ENCODE results near the gene CLK4. TPM values are rescaled to one million over a fixed set of nuclear protein-coding genes. Genes with fewer than 3 reads are reported as not detected.
A peak's percentile ranks its signal among the peaks of the same experiment; 100 is the strongest.

CLK4 gene
- total RNA-seq, 3 donors from 2014 or later (not counting 1 experiment from before 2014, with no cell fraction given): 71.2 to 81.8 (median 78.0) TPM

GRCh38 chr5:178595750-178596149 is 31.1 kb downstream of the CLK4 start:
- Histone ChIP-seq H3K27ac (ENCODE audit: low read length) (no peak overlapping the region), H3K36me3 (ENCODE audit: control insufficient read depth, insufficient read depth, low read length) (no peaks in the 10 kb centered on the region), H3K27me3 (ENCODE audit: control insufficient read depth, insufficient read depth, low read length) (peaks cover under 1% of the 10 kb centered on the region), H3K4me1 (ENCODE audit: control insufficient read depth, insufficient read depth, low read length) (peaks cover 3% of the 10 kb centered on the region), H3K9me3 (ENCODE audit: control insufficient read depth, insufficient read depth, low read length) (peaks cover 6% of the 10 kb centered on the region), H3K4me3 (ENCODE audit: low read length) (no peak overlapping the region)
- Mint-ChIP-seq H3K4me3 (no peak overlapping the region), H3K36me3 (peaks cover 18% of the 10 kb centered on the region), H3K4me1 (peaks cover 0 to 2% of the 10 kb centered on the region in 2 donors), H3K27ac (no peak overlapping the region), H3K27me3 (ENCODE audit: low read depth in 2 of 2) (peaks cover 0 to 13% of the 10 kb centered on the region in 2 donors), H3K9me3 (peaks cover 6 to 17% of the 10 kb centered on the region in 2 donors)
- DNase-seq (no peak), ATAC-seq (no peak)
- no CpG with 5 or more reads among the region's 2 CpGs for WGBS (ENCODE audit: insufficient coverage)
- intact Hi-C loops (cut with micrococcal nuclease): no loop called here
- no peak for TF ChIP-seq CTCF (IDR thresholded peaks at IDR 0.05)

GRCh38 chr5:178595150-178595549 is 31.7 kb downstream of the CLK4 start:
- Histone ChIP-seq H3K4me3 (ENCODE audit: low read length) (no peak overlapping the region), H3K4me1 (ENCODE audit: control insufficient read depth, insufficient read depth, low read length) (peaks cover 6% of the 10 kb centered on the region), H3K36me3 (ENCODE audit: control insufficient read depth, insufficient read depth, low read length) (no peaks in the 10 kb centered on the region), H3K27me3 (ENCODE audit: control insufficient read depth, insufficient read depth, low read length) (peaks cover 3% of the 10 kb centered on the region), H3K9me3 (ENCODE audit: control insufficient read depth, insufficient read depth, low read length) (peaks cover 6% of the 10 kb centered on the region), H3K27ac (ENCODE audit: low read length) (no peak overlapping the region)
- Mint-ChIP-seq H3K27me3 (ENCODE audit: low read depth in 2 of 2) (peaks cover 3 to 15% of the 10 kb centered on the region in 2 donors), H3K4me3 (no peak overlapping the region), H3K27ac (no peak overlapping the region), H3K9me3 (peaks cover 6 to 17% of the 10 kb centered on the region in 2 donors), H3K4me1 (peaks cover 0 to 5% of the 10 kb centered on the region in 2 donors), H3K36me3 (peaks cover 18% of the 10 kb centered on the region)
- intact Hi-C loops (cut with micrococcal nuclease): no loop called here
- TF ChIP-seq CTCF (IDR thresholded peaks at IDR 0.05): no peak
- ATAC-seq (no peak), DNase-seq (no peak)

GRCh38 chr5:178590924-178591423 is 35.9 kb downstream of the CLK4 start:
- Mint-ChIP-seq H3K4me3 (peak overlapping the region; percentile 85), H3K9me3 (peaks cover 6 to 16% of the 10 kb centered on the region in 2 donors), H3K27me3 (ENCODE audit: low read depth in 2 of 2) (peaks cover 25 to 49% of the 10 kb centered on the region in 2 donors), H3K4me1 (peaks cover 0 to 10% of the 10 kb centered on the region in 2 donors), H3K27ac (no peak overlapping the region), H3K36me3 (peaks cover 18% of the 10 kb centered on the region)
- Histone ChIP-seq H3K27me3 (ENCODE audit: control insufficient read depth, insufficient read depth, low read length) (peaks cover 13% of the 10 kb centered on the region), H3K9me3 (ENCODE audit: control insufficient read depth, insufficient read depth, low read length) (peaks cover 6% of the 10 kb centered on the region), H3K4me3 (ENCODE audit: low read length) (no peak overlapping the region), H3K27ac (ENCODE audit: low read length) (no peak overlapping the region), H3K36me3 (ENCODE audit: control insufficient read depth, insufficient read depth, low read length) (no peaks in the 10 kb centered on the region), H3K4me1 (ENCODE audit: control insufficient read depth, insufficient read depth, low read length) (peaks cover 14% of the 10 kb centered on the region)
- intact Hi-C loops (cut with micrococcal nuclease): loop anchor here (2.0 kb wide), 1 partner anchor 310 kb away; no protein-coding TSS in a partner anchor
- no peak for DNase-seq
- WGBS (ENCODE audit: insufficient coverage): 44% methylated on average over 9 of the region's 9 CpGs
- ATAC-seq: no peak
- no peak for TF ChIP-seq CTCF (IDR thresholded peaks at IDR 0.05)

Measured in natural killer cell (primary cell).